Measurements from ENCODE around the gene RASGRP1.
A peak's percentile ranks its signal among the peaks of the same experiment; 100 is the strongest.

Gene RASGRP1

GRCh38 chr15:38535491-38536200 lies 29.0 kb downstream of the RASGRP1 start:
- no peak for DNase-seq (ENCODE audit: low spot score)

GRCh38 chr15:38534691-38535090 lies 29.9 kb downstream of the RASGRP1 start:
- no peak for DNase-seq (ENCODE audit: low spot score)

- DNase-seq (ENCODE audit: low spot score), result no peak
These were observed 30.7 kb downstream of the RASGRP1 start for GRCh38 chr15:38533926-38534325.

- DNase-seq (ENCODE audit: low spot score), result no peak
These were observed 31.1 kb downstream of the RASGRP1 start for GRCh38 chr15:38533416-38533915.

- no peak for DNase-seq (ENCODE audit: low spot score)
These were observed 31.9 kb downstream of the RASGRP1 start for GRCh38 chr15:38532728-38533127.

- peak; percentile 7 for DNase-seq (ENCODE audit: low spot score)
These were observed 33.1 kb downstream of the RASGRP1 start for GRCh38 chr15:38531509-38531908.

- no peak for DNase-seq (ENCODE audit: low spot score)
These were observed 34.5 kb downstream of the RASGRP1 start for GRCh38 chr15:38530113-38530512.

GRCh38 chr15:38528294-38528693 lies 36.3 kb downstream of the RASGRP1 start:
- no peak for DNase-seq (ENCODE audit: low spot score)

GRCh38 chr15:38526158-38526557 lies 38.5 kb downstream of the RASGRP1 start:
- DNase-seq (ENCODE audit: low spot score), result no peak

- no peak for DNase-seq (ENCODE audit: low spot score)
These were observed 39.1 kb downstream of the RASGRP1 start for GRCh38 chr15:38525489-38525888.

- no peak for DNase-seq (ENCODE audit: low spot score)
These were observed 40.5 kb downstream of the RASGRP1 start for GRCh38 chr15:38524156-38524555.

GRCh38 chr15:38522922-38523321 lies 41.7 kb downstream of the RASGRP1 start:
- DNase-seq (ENCODE audit: low spot score), result no peak

- DNase-seq (ENCODE audit: low spot score), result peak; percentile 9
These were observed 43.3 kb downstream of the RASGRP1 start for GRCh38 chr15:38521316-38521715.

GRCh38 chr15:38520035-38520434 lies 44.6 kb downstream of the RASGRP1 start:
- no peak for DNase-seq (ENCODE audit: low spot score)

GRCh38 chr15:38518084-38518483 lies 46.5 kb downstream of the RASGRP1 start:
- DNase-seq (ENCODE audit: low spot score), result no peak

- DNase-seq (ENCODE audit: low spot score), result no peak
These were observed 47.2 kb downstream of the RASGRP1 start for GRCh38 chr15:38517312-38517975.

GRCh38 chr15:38516626-38517025 lies 48.0 kb downstream of the RASGRP1 start:
- no peak for DNase-seq (ENCODE audit: low spot score)

GRCh38 chr15:38514601-38515000 lies 50.0 kb downstream of the RASGRP1 start:
- DNase-seq (ENCODE audit: low spot score), result no peak

- DNase-seq (ENCODE audit: low spot score), result no peak
These were observed 51.7 kb downstream of the RASGRP1 start for GRCh38 chr15:38512901-38513300.

GRCh38 chr15:38509152-38509551 lies 55.5 kb downstream of the RASGRP1 start:
- DNase-seq (ENCODE audit: low spot score), result no peak

- no peak for DNase-seq (ENCODE audit: low spot score)
These were observed 56.0 kb downstream of the RASGRP1 start for GRCh38 chr15:38508647-38509046.

- DNase-seq (ENCODE audit: low spot score), result no peak
These were observed 57.0 kb downstream of the RASGRP1 start for GRCh38 chr15:38507570-38507969.

GRCh38 chr15:38506997-38507396 lies 57.6 kb downstream of the RASGRP1 start:
- DNase-seq (ENCODE audit: low spot score), result no peak
